ENCODE measurements around the gene MPHOSPH9. TPM values are rescaled to one million over a fixed set of nuclear protein-coding genes. Genes with fewer than 3 reads are reported as not detected.

Gene MPHOSPH9
- total and polyA plus RNA-seq, 2 of the 13 experiments (the other 11 are each of a cell fraction or from before 2014, with no cell fraction given): 20.3 to 63.4 TPM

GRCh38 chr12:123233505-123234308 lies 766 bp upstream of the MPHOSPH9 start (continued):
- TF ChIP-seq DMTF1 (CRISPR knock-in tag; IDR thresholded peaks at IDR 0.05) (0 out of 2 replicates have a peak, but pooled peaks have one; percentile 41), ZNF691 (CRISPR knock-in tag; IDR thresholded peaks at IDR 0.05; ENCODE audit: borderline replicate concordance, low read depth) (peak; percentile 51; the same call in 1 of the 2 replicates), SNAPC5 (CRISPR knock-in tag; IDR thresholded peaks at IDR 0.05; ENCODE audit: borderline replicate concordance) (0 out of 2 replicates have a peak, but pooled peaks have one; percentile 52), ZNF282 (IDR thresholded peaks at IDR 0.05; ENCODE audit: partially characterized antibody) (no peak), ZSCAN30 (CRISPR knock-in tag; IDR thresholded peaks at IDR 0.05) (0 out of 2 replicates have a peak, but pooled peaks have one; percentile 7), ZNF83 (CRISPR knock-in tag; IDR thresholded peaks at IDR 0.05; ENCODE audit: borderline replicate concordance) (0 out of 2 replicates have a peak, but pooled peaks have one; percentile 53), THAP8 (CRISPR knock-in tag; IDR thresholded peaks at IDR 0.05; ENCODE audit: borderline replicate concordance) (0 out of 2 replicates have a peak, but pooled peaks have one; percentile 33), ZNF33A (CRISPR knock-in tag; IDR thresholded peaks at IDR 0.05; ENCODE audit: borderline replicate concordance) (no peak), ZFP41 (CRISPR knock-in tag; IDR thresholded peaks at IDR 0.05; ENCODE audit: borderline replicate concordance) (no peak), EEA1 (CRISPR knock-in tag; IDR thresholded peaks at IDR 0.05; ENCODE audit: borderline replicate concordance) (0 out of 2 replicates have a peak, but pooled peaks have one; percentile 54), SALL1 (CRISPR knock-in tag; IDR thresholded peaks at IDR 0.05) (no peak; the same call in 1 of the 2 replicates), MTA1 (CRISPR knock-in tag; IDR thresholded peaks at IDR 0.05; ENCODE audit: borderline replicate concordance) (peak; percentile 29; the same call in 1 of the 2 replicates), AGO1 (IDR thresholded peaks at IDR 0.05; ENCODE audit: low read depth, low read length, poor library complexity, severe bottlenecking) (peak; percentile 29), ZNF121 (CRISPR knock-in tag; IDR thresholded peaks at IDR 0.05) (peak; percentile 66), NR2C2 (CRISPR knock-in tag; IDR thresholded peaks at IDR 0.05; ENCODE audit: borderline replicate concordance) (0 out of 2 replicates have a peak, but pooled peaks have one; percentile 3), ZFP82 (CRISPR knock-in tag; IDR thresholded peaks at IDR 0.05; ENCODE audit: borderline replicate concordance) (peak; percentile 21; the same call in 1 of the 2 replicates), HNRNPLL (IDR thresholded peaks at IDR 0.05; ENCODE audit: low read depth, low read length, poor library complexity, severe bottlenecking) (peak; percentile 74), CHD4 (IDR thresholded peaks at IDR 0.05; ENCODE audit: borderline replicate concordance, low read length) (peak; percentile 79; the same call in 1 of the 2 replicates), ZBTB42 (CRISPR knock-in tag; IDR thresholded peaks at IDR 0.05) (no peak), XBP1 (CRISPR knock-in tag; IDR thresholded peaks at IDR 0.05) (no peak), ZSCAN29 (CRISPR knock-in tag; conservative IDR thresholded peaks at IDR 0.05) (0 out of 2 replicates have a peak, but pooled peaks have one; percentile 18), PTBP1 (IDR thresholded peaks at IDR 0.05; ENCODE audit: low read depth, low read length, poor library complexity, severe bottlenecking) (no peak)
